ENCODE results near the gene CTSD.

Gene CTSD

DNA sequence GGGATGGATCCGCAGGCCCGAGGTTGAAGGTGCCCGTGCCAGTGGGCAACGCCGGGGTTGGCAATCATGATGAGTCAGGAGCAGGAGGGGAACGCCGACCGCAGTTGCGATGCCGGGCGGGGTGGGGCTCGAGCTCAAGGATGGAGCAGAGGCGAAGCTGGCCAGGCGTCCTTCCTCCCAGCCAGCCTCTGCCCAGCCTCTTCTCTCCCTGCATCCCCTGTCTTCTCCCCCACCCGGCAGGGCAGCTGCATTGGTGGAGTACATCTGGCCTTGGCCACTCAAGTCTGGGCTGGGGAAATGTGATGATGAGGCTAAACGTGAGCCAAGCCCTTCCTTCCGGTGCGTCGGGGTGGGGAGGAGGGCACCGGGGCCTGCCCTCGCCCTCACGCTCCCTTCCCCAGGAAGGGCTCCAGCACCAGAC lies 17.2 kb downstream of the CTSD start:
- in situ Hi-C loops (cut with MboI; ENCODE audit: low sequenced_read_pairs), result no loop called here

DNA sequence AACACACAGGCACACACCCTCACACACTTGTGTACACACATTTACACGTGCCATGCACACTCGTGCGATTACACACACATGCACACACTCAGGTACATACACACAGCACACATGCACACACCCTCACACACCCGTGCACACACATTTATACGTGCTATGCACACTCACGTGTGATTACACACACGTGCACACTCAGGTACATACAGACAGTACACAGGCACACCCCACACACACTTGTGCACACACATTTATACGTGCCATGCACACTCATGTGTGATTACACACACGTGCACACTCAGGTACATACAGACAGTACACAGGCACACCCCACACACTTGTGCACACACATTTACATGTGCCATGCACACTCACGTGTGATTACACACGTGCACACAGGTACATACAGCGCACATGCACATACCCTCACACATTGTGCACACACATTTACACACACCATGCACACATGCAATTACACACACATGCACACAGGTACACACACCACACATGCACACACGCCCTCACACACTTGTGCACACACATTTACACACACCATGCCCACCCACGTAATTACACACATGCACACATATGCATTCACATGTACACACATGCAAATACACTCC lies 17.9 kb downstream of the CTSD start:
- in situ Hi-C loops (cut with MboI; ENCODE audit: low sequenced_read_pairs), result no loop called here

DNA sequence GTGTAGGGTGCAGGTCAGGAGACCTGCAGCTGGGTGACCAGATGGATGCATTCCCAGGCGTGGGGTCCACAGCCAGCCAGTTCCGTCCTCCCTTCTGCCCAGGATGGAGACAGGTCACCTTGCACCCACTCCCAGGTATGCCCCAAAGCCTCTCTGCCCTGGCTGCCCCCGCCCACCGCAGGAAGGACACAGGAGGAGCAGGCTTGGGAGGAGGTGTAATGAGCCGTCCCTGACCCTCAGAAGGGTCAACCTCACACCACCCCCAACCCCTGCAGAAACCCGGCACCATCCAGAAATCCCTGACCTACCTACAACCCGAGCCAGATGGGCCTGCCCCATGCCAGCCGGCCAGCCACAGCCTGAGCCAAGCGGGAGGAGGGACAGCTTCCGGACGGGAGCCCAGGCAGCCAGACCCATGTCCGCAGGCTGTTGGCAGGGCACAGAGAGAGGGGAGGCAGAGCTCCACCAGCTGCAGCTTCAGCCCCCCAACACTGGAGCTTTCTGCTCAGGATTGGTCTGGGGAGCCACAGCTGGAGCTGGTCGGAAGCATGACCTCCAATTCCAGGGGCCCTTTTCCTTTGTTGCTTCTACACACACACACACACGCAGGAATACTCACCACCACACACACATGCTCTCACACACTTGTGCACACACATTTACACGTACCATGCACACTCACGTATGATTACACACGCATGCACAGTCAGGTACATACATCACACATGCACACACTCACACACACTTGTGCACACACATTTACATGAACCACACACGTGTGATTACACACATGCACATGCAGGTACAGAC lies 18.6 kb downstream of the CTSD start:
- in situ Hi-C loops (cut with MboI; ENCODE audit: low sequenced_read_pairs), result no loop called here

DNA sequence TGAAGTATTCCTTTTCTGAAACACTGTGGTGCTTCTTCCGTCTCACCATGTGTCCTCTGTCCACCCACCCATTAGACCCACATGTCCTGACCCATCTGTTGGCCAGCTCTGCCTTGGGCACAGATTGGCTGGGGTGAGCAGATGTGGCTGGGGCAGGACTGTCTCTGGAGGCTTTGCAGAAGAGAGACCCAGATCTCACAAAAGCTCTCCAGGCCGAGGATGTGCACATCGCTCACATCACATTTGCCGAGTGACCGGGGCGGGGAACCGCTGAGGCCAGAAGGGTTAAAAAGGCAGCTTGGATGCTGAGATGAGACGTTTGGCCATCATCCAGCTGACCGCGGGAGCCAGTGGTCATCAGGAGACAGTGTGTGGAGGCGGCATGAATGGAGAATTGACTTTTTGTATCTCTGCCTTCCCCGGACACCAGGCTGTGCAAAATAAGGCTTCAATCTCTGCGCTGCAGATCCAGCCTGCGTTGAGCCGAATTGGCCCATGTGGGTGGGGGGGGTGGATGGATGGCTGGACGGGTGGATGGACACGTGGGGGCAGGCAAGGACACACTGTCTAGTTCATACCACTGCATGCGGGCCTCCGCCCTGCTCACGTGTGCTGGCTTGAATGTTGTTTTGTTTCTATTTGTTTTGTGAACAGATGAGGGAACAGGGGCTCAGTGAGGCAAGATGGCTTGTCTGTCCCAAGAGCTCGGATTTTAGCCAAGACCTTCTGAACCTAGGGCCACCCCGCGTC lies 19.4 kb downstream of the CTSD start:
- in situ Hi-C loops (cut with MboI; ENCODE audit: low sequenced_read_pairs), result no loop called here

DNA sequence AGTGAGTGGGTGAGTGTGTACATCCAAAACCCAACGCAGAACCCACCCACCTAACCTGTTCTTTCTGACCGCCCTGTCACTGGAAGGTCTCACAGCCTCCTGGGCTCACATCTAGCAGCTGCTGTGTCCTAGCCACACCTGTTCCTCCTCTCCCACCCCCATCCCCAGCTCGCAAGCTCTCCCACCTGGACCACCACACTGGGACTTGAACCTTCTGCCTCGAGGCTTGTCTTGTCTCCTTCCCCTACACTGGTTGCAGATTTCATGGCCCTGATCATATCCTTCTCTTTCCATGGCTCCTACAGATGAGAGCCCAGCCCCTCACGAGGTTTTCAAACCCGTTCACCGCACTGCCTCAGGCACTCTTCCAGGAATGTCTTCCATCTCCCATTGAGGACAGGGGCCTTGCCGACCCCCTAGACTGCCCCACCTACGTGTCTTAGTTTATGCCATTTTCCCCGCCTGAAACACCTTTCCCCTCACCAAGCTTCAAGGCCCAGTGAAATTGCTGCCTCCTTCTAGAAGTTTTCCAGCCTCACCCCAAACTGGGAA lies 20.1 kb downstream of the CTSD start:
- in situ Hi-C loops (cut with MboI; ENCODE audit: low sequenced_read_pairs), result no loop called here

DNA sequence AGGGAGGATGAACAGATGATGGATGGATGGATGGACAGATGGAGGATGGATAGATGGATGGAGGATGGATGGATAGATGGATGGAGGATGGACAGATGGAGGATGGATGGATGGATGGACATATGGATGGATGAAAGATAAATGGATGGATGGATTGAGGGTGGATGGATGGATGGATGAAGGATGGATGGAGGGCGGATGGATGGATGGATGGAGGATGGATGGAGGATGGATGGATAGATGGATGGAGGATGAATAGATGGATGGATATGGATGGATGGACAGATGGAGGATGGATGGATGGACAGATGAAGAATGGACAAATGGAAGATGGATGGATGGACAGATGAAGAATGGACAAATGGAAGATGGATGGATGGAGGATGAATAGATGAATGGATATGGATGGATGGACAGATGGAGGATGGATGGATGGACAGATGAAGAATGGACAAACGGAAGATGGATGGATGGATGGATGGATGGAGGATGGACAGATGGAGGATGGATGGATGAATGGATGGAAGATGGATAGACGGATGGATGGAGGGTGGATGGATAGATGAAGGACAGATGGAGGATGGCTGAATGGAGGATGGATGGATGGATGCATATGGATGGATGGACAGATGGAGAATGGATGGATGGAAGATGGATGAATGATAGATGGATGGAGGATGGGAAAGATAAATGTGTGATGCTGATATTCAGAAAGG lies 20.7 kb downstream of the CTSD start:
- in situ Hi-C loops (cut with MboI; ENCODE audit: low sequenced_read_pairs), result no loop called here

DNA sequence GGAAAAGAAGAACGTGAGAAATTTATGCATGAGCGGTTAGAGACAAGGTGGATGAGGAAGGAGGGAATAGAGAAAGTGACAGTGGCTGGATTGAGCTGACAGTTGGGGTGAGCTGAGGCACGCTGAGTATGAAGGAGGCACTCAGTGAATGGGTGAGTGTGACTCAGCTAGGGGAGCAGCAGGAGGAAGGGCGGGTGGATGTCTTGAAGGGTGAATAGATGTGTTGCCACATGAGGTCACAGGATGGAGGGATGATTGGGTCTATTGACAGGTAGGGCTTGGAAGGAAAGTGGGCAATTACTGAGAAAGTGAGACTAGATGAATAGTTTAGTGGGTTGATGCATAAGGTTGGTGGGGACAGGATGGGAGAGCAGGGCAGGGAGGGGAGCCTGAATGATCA lies 21.4 kb downstream of the CTSD start:
- in situ Hi-C loops (cut with MboI; ENCODE audit: low sequenced_read_pairs), result no loop called here

DNA sequence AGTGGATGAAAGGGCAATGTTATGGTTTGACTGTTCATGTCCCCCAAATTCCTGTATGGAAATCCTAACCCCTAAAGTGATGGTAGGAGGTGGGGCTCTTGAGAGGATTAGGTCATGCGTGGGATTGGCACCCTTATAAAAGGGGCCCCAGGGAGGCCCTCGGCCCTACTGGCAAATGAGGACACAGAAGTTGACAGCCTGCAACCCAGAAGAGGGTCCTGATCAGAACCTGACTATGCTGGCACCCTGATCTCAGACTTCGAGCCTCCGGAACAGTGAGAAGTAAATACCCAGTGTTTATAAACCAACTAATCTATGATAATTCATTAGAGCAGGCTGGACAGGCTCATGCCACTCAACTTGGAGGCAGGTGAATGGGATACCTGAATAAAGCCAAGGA lies 22.0 kb downstream of the CTSD start:
- in situ Hi-C loops (cut with MboI; ENCODE audit: low sequenced_read_pairs), result no loop called here

DNA sequence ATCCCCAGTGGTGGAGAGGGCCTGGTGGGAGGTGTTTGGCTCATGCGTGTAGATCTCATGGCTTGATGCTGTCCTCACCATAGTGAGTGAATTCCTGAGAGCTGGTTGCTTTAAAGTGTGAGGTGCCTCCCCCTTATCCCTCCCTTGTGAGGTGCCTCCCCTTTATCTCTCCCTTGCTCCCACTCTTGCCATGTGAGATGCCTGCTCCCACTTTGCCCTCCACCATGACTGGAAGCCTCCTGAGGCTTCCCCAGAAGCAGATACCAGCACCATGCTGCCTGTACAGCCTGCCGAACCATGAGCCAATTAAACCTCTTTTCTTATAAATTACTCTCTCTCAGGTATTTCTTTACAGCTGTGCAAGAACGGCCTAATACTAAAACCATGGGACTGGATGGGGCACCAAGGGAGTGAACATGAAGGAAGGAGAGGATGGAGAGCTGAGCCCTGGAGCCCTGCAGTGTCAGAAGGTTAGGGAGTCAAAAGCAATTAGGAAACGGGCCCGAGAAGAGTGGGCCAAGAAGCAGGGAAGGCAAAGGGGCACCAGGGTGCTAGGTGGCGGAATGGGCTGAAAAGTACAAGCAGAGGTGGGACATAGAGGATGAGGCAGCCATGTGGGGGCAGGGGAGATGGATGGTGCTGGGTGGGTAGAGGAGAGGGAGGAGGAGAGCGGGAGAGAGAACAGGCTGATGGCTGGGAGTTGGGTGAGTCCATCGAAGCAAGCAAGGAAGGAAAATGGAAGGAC lies 22.8 kb downstream of the CTSD start:
- in situ Hi-C loops (cut with MboI; ENCODE audit: low sequenced_read_pairs), result no loop called here

DNA sequence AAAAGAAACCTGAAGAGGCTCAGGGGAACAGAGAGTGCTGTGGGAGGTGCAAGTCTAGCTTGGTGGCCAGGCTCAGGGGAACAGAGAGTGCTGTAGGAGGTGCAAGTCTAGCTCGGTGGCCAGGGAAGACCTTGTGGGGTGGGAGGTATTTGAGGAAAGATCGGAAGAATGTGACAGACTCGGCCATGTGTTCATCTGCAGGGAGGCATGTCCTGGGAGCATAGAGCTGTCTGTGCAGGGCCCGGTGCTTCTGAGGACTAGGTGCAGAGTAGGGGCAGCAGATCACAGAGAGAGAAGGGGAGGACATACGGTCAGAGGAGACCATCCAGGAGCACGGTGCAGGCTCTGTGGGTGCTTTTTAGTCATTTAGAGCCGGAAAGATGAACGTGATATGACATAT lies 24.2 kb downstream of the CTSD start:
- in situ Hi-C loops (cut with MboI; ENCODE audit: low sequenced_read_pairs), result no loop called here

DNA sequence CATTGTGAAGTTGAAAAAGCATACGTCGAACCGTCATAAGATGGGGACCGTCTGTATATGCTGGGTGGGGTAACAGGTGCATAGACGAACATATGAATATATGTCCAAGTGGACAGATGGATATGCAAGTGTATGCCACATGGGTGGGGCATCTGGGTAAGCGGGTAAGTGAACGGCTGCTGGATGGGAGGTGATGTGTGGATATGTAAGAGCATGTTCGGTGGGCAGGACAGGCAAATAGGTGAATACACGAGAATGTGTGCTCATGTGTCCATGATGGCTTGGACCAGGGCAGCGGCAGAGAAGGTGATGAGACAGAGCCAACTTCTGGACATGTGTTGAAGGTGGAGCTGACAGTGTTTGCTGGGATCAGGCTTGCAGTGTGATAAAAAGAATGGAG lies 25.3 kb downstream of the CTSD start:
- in situ Hi-C loops (cut with MboI; ENCODE audit: low sequenced_read_pairs), result no loop called here

DNA sequence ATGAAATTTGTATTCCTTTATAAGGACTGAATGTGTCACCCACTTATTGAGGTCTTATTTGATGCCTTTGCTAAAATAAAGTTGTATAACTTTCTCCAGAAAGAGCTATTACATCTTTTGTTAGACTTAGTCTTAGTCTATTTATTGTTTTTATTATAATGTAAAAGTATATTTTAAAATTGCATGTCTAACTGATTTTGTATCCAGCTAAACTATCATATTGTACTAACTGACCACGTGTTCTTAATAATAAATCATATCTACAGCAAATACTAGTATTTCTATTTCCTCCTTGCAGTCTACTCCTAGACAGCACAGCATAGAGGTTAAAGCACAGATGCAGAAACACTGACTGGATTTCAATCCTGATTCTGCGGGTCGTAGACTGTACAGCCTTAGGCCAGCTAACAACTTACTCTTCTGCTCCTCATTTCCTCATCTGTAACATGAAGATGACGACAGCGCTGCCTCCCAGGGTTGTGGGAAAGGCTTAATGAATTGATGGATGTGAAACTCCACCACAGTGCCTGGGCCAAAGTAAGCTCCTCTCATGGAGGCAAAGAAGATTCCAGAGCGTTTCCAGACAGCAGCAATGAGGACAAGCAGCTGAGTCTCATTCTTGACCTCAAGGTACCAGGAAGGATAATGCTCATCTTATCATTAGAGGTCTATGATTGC lies 26.5 kb downstream of the CTSD start:
- in situ Hi-C loops (cut with MboI; ENCODE audit: low sequenced_read_pairs), result no loop called here

DNA sequence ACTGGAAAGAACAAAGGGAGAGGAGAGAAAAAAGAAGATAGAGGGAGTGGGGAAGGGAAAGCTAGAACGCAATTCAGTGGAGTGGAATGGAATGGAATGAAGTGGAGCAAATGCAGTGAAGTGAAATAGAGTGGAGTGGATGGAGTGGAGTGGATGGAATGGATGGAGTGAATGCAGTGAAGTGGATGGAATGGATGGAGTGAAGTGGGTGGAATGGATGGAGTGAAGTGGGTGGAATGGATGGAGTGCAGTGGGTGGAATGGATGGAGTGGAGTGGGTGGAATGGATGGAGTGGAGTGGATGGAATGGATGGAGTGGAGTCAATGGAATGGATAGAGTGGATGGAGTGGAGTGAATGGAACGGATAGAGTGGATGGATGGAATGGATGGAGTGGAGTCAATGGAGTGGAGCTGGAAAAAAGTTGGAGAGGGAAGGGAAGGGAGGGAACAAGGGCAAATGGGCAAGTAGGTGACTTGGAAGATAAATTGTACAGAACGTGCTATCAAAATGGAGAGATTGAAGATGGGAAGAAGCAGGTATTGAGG lies 27.2 kb downstream of the CTSD start:
- in situ Hi-C loops (cut with MboI; ENCODE audit: low sequenced_read_pairs), result no loop called here

DNA sequence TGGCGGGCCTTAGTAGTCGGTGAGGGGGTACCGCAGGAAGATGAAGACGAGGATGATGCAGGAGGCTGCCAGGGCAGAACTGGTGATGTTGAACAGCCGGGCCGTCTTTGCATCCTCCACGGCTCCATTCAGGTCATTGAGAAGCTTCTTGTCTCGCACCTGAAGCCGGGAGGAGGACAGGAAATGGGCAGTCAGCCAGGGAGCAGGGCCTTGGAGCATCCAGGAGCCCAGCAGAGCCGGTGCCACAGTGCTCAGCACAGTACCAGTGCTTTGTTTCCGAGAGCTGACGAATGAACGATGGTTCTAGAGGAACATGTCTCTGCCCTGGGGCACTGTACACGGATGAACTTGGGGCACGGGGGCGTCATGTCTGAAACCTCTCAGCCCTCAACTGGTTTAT lies 28.5 kb downstream of the CTSD start:
- in situ Hi-C loops (cut with MboI; ENCODE audit: low sequenced_read_pairs), result no loop called here

DNA sequence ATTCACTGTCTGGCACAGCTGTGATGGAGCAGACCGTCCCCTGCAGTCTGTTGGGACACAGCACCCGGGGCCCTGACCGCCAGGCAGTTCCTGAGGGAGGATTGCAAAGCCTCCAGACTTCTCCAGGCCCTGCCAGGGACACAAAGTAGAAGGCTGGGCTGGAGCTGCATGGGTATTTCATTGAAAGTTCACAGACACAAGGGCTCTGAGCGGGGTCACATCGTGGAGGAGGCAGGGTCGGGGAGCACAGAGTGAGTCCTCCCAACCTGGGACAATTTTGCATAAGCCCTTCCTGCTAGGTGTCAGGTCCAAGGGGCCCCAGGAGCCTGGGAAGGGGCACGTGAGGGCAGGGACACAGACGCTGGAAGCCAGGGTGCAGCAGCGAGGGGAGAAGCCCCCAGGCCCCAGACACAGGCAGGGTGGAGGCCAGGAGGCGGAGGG lies 29.1 kb downstream of the CTSD start:
- in situ Hi-C loops (cut with MboI; ENCODE audit: low sequenced_read_pairs), result no loop called here

DNA sequence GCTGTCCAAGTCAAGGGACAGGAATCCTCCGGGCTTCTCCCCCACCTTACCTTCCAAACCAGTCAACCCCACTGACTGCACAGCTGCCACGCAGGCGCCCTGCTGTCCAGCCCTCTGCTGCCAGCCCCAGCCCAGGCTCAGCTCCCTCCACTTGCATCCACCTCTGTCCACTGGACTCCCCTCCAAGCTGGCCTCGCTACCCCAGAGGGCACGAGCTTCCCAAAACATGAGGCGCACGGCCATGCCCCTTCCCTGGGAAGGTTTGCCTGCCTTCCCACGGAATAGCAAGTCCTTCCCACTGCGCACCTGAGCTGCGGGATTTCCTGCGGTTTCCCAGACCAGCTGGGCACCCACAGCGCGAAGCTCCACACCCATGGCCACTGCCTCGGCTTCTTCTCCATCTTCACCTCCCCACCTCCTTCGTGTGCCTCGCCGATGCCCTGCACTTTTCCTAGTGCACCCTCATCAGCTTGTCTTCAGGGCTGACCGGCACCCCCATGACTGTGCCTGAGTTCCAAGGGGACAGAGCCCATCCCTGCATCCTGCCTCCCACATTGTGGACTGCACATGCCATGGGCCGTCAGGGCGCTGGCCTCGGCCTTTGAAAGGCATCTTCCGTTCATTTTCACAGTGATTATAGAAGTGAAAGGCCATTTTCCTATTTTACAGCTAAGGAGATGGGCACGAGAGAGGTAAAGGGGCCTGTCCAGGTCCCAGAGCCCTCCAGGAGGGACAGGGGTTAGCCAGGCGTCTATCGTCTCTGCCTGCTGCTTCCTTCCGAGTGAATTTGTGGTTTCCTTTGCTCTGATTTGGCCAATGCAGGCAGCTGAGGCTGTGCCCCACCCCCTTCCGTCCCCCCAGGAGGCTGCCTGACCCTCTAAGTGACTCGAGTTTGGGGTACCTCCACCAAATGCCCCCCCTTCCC lies 29.7 kb downstream of the CTSD start:
- in situ Hi-C loops (cut with MboI; ENCODE audit: low sequenced_read_pairs), result no loop called here

DNA sequence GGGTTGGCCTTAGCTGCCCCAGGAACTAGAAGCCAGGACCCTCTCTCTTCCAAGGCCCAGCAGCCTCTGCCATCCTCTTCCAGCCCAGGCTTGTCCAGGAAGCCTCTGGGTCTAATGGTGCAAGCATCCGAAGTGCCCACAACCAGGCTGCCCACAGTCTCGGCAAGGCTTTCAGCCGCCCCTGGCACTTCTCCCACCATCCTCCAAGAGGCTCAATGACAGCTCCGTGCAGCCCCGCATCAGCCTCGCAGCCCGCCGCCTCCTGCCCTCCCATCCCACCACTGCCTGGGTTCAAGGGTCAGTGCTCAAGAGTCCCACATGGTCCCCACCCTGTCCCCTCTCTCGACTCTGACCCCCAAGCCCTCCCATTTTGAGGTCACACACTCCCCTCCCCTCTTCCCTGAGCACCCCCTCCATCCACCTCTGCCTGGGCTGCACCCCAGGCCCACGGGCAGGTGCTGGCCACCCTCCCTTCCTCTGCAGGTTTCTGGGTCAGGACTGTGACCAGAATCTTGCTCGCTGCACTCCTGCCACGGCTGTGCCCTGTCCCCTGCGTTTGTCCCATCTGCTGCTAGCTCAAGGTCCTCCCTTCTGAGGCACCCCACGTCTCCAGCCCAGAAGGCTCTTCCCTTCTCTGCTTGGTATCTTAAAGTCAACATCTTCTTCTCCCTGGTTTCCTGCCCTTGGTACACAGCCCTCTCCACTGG lies 30.6 kb downstream of the CTSD start:
- in situ Hi-C loops (cut with MboI; ENCODE audit: low sequenced_read_pairs), result no loop called here
